Measurements from ENCODE around the gene NRARP. TPM values are rescaled to one million over a fixed set of nuclear protein-coding genes. Genes with fewer than 3 reads are reported as not detected.
"Not testable (repeated sequence)": the region's sequence is repeated elsewhere in the genome, so short reads cannot be mapped to it uniquely, and the experiment has no call there.

Gene NRARP
- total RNA-seq, 2 experiments from 2014 or later, result 2.1 TPM

- CTCF ChIA-PET, result no interaction called here
- DNase-seq, result no peak
- no peaks in the 10 kb centered on the region for H3K27me3 Mint-ChIP-seq
- H3K27ac Mint-ChIP-seq, result no peak overlapping the region
- ATAC-seq, result no peak
- POLR2A ChIA-PET, result no interaction called here
- no peaks in the 10 kb centered on the region for H3K4me1 Mint-ChIP-seq
- H3K4me3 Mint-ChIP-seq, result no peak overlapping the region
- H3K36me3 Mint-ChIP-seq (ENCODE audit: low read depth), result peaks cover 5% of the 10 kb centered on the region
- peaks cover 9% of the 10 kb centered on the region for H3K9me3 Mint-ChIP-seq (ENCODE audit: low read depth)
- intact Hi-C loops (cut with DNase I, micrococcal nuclease), result no loop called here
These were observed 31.1 kb upstream of the NRARP start for GRCh38 chr9:137333016-137333671.

GRCh38 chr9:137331929-137332328 lies 29.9 kb upstream of the NRARP start:
- Mint-ChIP-seq H3K27me3 (no peaks in the 10 kb centered on the region), H3K4me1 (peaks cover 2% of the 10 kb centered on the region), H3K9me3 (ENCODE audit: low read depth) (peaks cover 8% of the 10 kb centered on the region), H3K4me3 (no peak overlapping the region), H3K27ac (no peak overlapping the region), H3K36me3 (ENCODE audit: low read depth) (peaks cover 6% of the 10 kb centered on the region)
- ATAC-seq, result no peak
- ChIA-PET CTCF (no interaction called here), POLR2A (no interaction called here)
- intact Hi-C loops (cut with DNase I, micrococcal nuclease), result no loop called here
- no peak for DNase-seq

GRCh38 chr9:137330689-137331088 lies 28.6 kb upstream of the NRARP start:
- Mint-ChIP-seq H3K36me3 (ENCODE audit: low read depth) (peaks cover 8% of the 10 kb centered on the region), H3K4me3 (no peak overlapping the region), H3K9me3 (ENCODE audit: low read depth) (peaks cover 6% of the 10 kb centered on the region), H3K27me3 (peaks cover 7% of the 10 kb centered on the region), H3K27ac (no peak overlapping the region), H3K4me1 (peaks cover 9% of the 10 kb centered on the region)
- ATAC-seq, result no peak
- intact Hi-C loops (cut with DNase I, micrococcal nuclease), result no loop called here
- ChIA-PET CTCF (interaction anchor here (0.6 kb wide), 1 partner anchor 46 kb away, joined by 3 read pairs; no protein-coding TSS in a partner anchor), POLR2A (no interaction called here)
- no peak for DNase-seq

- H3K36me3 Mint-ChIP-seq (ENCODE audit: low read depth); ATAC-seq; H3K9me3 Mint-ChIP-seq (ENCODE audit: low read depth); H3K27ac Mint-ChIP-seq; H3K4me1 Mint-ChIP-seq; DNase-seq; CTCF ChIA-PET; POLR2A ChIA-PET; H3K4me3 Mint-ChIP-seq: not testable (repeated sequence)
- intact Hi-C loops (cut with DNase I, micrococcal nuclease), result loop anchor here in 1 of 2 experiments (5.0 kb wide), 1 partner anchor 68 kb away; no protein-coding TSS in a partner anchor
- peaks cover 10% of the 10 kb centered on the region for H3K27me3 Mint-ChIP-seq
These were observed 27.5 kb upstream of the NRARP start for GRCh38 chr9:137329590-137329989.

- POLR2A ChIA-PET; H3K9me3 Mint-ChIP-seq (ENCODE audit: low read depth); H3K36me3 Mint-ChIP-seq (ENCODE audit: low read depth); ATAC-seq; DNase-seq; CTCF ChIA-PET; H3K4me1 Mint-ChIP-seq: not testable (repeated sequence)
- peak overlapping the region; percentile 14 for H3K4me3 Mint-ChIP-seq
- peaks cover 10% of the 10 kb centered on the region for H3K27me3 Mint-ChIP-seq
- peak overlapping the region; percentile 67 for H3K27ac Mint-ChIP-seq
- intact Hi-C loops (cut with DNase I, micrococcal nuclease), result loop anchor here in 1 of 2 experiments (2.0 to 5.0 kb wide), 2 partner anchors 25 to 69 kb away; partner anchors contain the start of gene NRARP
These were observed 25.8 kb upstream of the NRARP start for GRCh38 chr9:137327641-137328550.

GRCh38 chr9:137326445-137327065 lies 24.5 kb upstream of the NRARP start:
- peaks cover 10% of the 10 kb centered on the region for H3K27me3 Mint-ChIP-seq
- ATAC-seq (peak; percentile 79), DNase-seq (no peak)
- intact Hi-C loops (cut with DNase I, micrococcal nuclease), result loop anchor here in 1 of 2 experiments (2.0 to 5.0 kb wide), 2 partner anchors 24 to 71 kb away; partner anchors contain the start of gene NRARP
- peak overlapping the region; percentile 24 for H3K4me3 Mint-ChIP-seq
- H3K36me3 Mint-ChIP-seq (ENCODE audit: low read depth), result peaks cover 5% of the 10 kb centered on the region
- ChIA-PET POLR2A (interaction anchor here (0.7 kb wide), 1 partner anchor 188 kb away, joined by 4 read pairs; no protein-coding TSS in a partner anchor), CTCF (no interaction called here)
- peaks cover 9% of the 10 kb centered on the region for H3K4me1 Mint-ChIP-seq
- H3K9me3 Mint-ChIP-seq (ENCODE audit: low read depth), result peaks cover 6% of the 10 kb centered on the region
- peak overlapping the region; percentile 44 for H3K27ac Mint-ChIP-seq

GRCh38 chr9:137325799-137326198 lies 23.7 kb upstream of the NRARP start:
- POLR2A ChIA-PET, result no interaction called here
- no peak overlapping the region for H3K27ac Mint-ChIP-seq
- CTCF ChIA-PET, result no interaction called here

GRCh38 chr9:137325124-137325523 lies 23.1 kb upstream of the NRARP start:
- intact Hi-C loops (cut with DNase I, micrococcal nuclease), result loop anchor here in 1 of 2 experiments (5.0 kb wide), 1 partner anchor 72 kb away; no protein-coding TSS in a partner anchor
- Mint-ChIP-seq H3K27ac (no peak overlapping the region), H3K4me1 (peaks cover 9% of the 10 kb centered on the region), H3K9me3 (ENCODE audit: low read depth) (peaks cover 6% of the 10 kb centered on the region), H3K4me3 (no peak overlapping the region), H3K36me3 (ENCODE audit: low read depth) (peaks cover 5% of the 10 kb centered on the region), H3K27me3 (peaks cover 10% of the 10 kb centered on the region)
- POLR2A ChIA-PET, result no interaction called here
- no peak for DNase-seq
- no peak for ATAC-seq
- CTCF ChIA-PET, result interaction anchor here (1.5 kb wide), 1 partner anchor 23 kb away, joined by 6 read pairs; the partner anchor contains the start of gene NRARP

More at GRCh38 chr9:137325799-137326198, 23.7 kb upstream of the NRARP start:
- DNase-seq (no peak), ATAC-seq (no peak)
- intact Hi-C loops (cut with DNase I, micrococcal nuclease), result loop anchor here in 1 of 2 experiments (2.0 to 5.0 kb wide), 2 partner anchors 23 to 72 kb away; partner anchors contain the start of gene NRARP
- Mint-ChIP-seq H3K27me3 (peaks cover 10% of the 10 kb centered on the region), H3K9me3 (ENCODE audit: low read depth) (peaks cover 6% of the 10 kb centered on the region), H3K4me1 (peaks cover 9% of the 10 kb centered on the region), H3K4me3 (no peak overlapping the region), H3K36me3 (ENCODE audit: low read depth) (peaks cover 5% of the 10 kb centered on the region)

- ChIA-PET POLR2A (no interaction called here), CTCF (interaction anchor here (1.5 kb wide), 1 partner anchor 22 kb away, joined by 6 read pairs; the partner anchor contains the start of gene NRARP)
- ATAC-seq (no peak), DNase-seq (no peak)
- peaks cover 6% of the 10 kb centered on the region for H3K9me3 Mint-ChIP-seq (ENCODE audit: low read depth)
- H3K4me1 Mint-ChIP-seq, result peaks cover 9% of the 10 kb centered on the region
- peaks cover 10% of the 10 kb centered on the region for H3K27me3 Mint-ChIP-seq
- intact Hi-C loops (cut with DNase I, micrococcal nuclease), result no loop called here
- peaks cover 5% of the 10 kb centered on the region for H3K36me3 Mint-ChIP-seq (ENCODE audit: low read depth)
- H3K27ac Mint-ChIP-seq, result no peak overlapping the region
- H3K4me3 Mint-ChIP-seq, result no peak overlapping the region
These were observed 21.7 kb upstream of the NRARP start for GRCh38 chr9:137323531-137324331.

GRCh38 chr9:137321726-137322361 lies 19.8 kb upstream of the NRARP start:
- intact Hi-C loops (cut with DNase I, micrococcal nuclease), result no loop called here
- no peak overlapping the region for H3K4me3 Mint-ChIP-seq
- ChIA-PET POLR2A (no interaction called here), CTCF (interaction anchor here (0.6 kb wide), 2 partner anchors 121 to 337 kb away, joined by 3 to 4 read pairs; no protein-coding TSS in a partner anchor)
- DNase-seq, result no peak
- peaks cover 6% of the 10 kb centered on the region for H3K4me1 Mint-ChIP-seq
- H3K36me3 Mint-ChIP-seq (ENCODE audit: low read depth), result peaks cover 1% of the 10 kb centered on the region
- no peak overlapping the region for H3K27ac Mint-ChIP-seq
- peaks cover 2% of the 10 kb centered on the region for H3K9me3 Mint-ChIP-seq (ENCODE audit: low read depth)
- peaks cover 10% of the 10 kb centered on the region for H3K27me3 Mint-ChIP-seq
- no peak for ATAC-seq

Measured in activated CD4-positive, alpha-beta T cell treated with anti-CD3 and anti-CD28 coated beads for 36 hours (primary cell).